Tibial nerve (tissue), 4 donors: Measurements from ENCODE around the gene CDKL5. TPM values are rescaled to one million over a fixed set of nuclear protein-coding genes. Genes with fewer than 3 reads are reported as not detected.

Source experiments
- DNase-seq, 2 donors: peaks; one replicate each; pipeline ENCODE4 v3.0.0-alpha.2; 2019; ENCODE audit warnings: low spot score in 2 of 2
- H3K27ac ChIP-seq, 4 donors: fragments of 200-600 bp; sonication (generic) in 3 of 4; one replicate each; pipeline ENCODE4 v1.5.1; 2017 to 2019; ENCODE audit warnings: mild to moderate bottlenecking in 1 of 4
- H3K27me3 ChIP-seq, 2 donors: fragments of 200-600 bp; sonication (generic) in 1 of 2; one replicate each; pipeline versions ENCODE4 v1.5.1 to v1.6.0; 2017 to 2019
- H3K36me3 ChIP-seq, 3 donors: fragments of 200-600 bp; sonication (generic); one replicate each; pipeline ENCODE4 v1.5.1; 2018 to 2019
- H3K4me1 ChIP-seq, 4 donors: fragments of 200-600 bp; sonication (generic) in 3 of 4; one replicate each; pipeline ENCODE4 v1.5.1; 2017 to 2019
- H3K4me3 ChIP-seq, 4 donors: fragments of 200-600 bp; sonication (generic) in 3 of 4; one replicate each; pipeline ENCODE4 v1.5.1; 2017 to 2019; ENCODE audit warnings: mild to moderate bottlenecking in 1 of 4, moderate library complexity in 1 of 4
- H3K9me3 ChIP-seq, 4 donors: fragments of 200-600 bp; sonication (generic) in 3 of 4; one replicate each; pipeline ENCODE4 v1.5.1; 2017 to 2019
- CTCF ChIP-seq, 5 experiments: fragments of 200-600 bp in 3 of 5; fragments of 450-650 bp in 2 of 5; sonication (generic) in 3 of 5; IDR thresholded peaks; one replicate each; pipeline ENCODE4 v1.5.1; 2016 to 2019; ENCODE audit warnings: antibody characterized with exemption in 5 of 5, mild to moderate bottlenecking in 3 of 5, moderate library complexity in 2 of 5
- EP300 ChIP-seq, 2 donors: sonication (generic); formaldehyde crosslinking; IDR thresholded peaks; one replicate each; pipeline ENCODE4 v1.6.1; 2017; ENCODE audit warnings: antibody characterized with exemption in 2 of 2, mild to moderate bottlenecking in 1 of 2
- POLR2A ChIP-seq, 2 donors: fragments of 450-650 bp; IDR thresholded peaks; one replicate each; pipeline ENCODE4 v1.6.1; 2017; ENCODE audit warnings: antibody characterized with exemption in 2 of 2, mild to moderate bottlenecking in 2 of 2, moderate library complexity in 2 of 2
- WGBS, 2 donors: methylation state at CpG; one replicate each; pipeline ENCODE4 v1.1.5; 2018; 5-methylcytosine and 5-hydroxymethylcytosine counted together
- total RNA-seq, 4 donors: library from RNA; depleted of rRNA; stranded (reverse); fragments of >200 nt; gene quantifications; one replicate each; pipeline ENCODE4 v1.1.0, GENCODE V29; 2016

The CDKL5 gene
- total RNA-seq, 4 donors from 2014 or later = 6.1 to 7.5 (median 6.3) TPM

GRCh38 chrX:18654875-18655836 lies 229.7 kb downstream of the CDKL5 start:
- H3K4me3 ChIP-seq = no peak overlapping the region
- H3K27me3 ChIP-seq = no peaks in the 10 kb centered on the region
- no peaks in the 10 kb centered on the region for H3K36me3 ChIP-seq
- no peak overlapping the region for H3K27ac ChIP-seq
- H3K4me1 ChIP-seq = no peaks in the 10 kb centered on the region
- H3K9me3 ChIP-seq = no peaks in the 10 kb centered on the region
- 26 to 31% methylated on average over 5 of the region's 5 CpGs for WGBS, 2 donors
- TF ChIP-seq EP300 (IDR thresholded peaks at IDR 0.05) (no peak), POLR2A (IDR thresholded peaks at IDR 0.05) (no peak), CTCF (IDR thresholded peaks at IDR 0.05) (no peak)
- no peak for DNase-seq

GRCh38 chrX:18661273-18661672 lies 235.9 kb downstream of the CDKL5 start:
- no peak for TF ChIP-seq EP300 (IDR thresholded peaks at IDR 0.05)
- no peak for TF ChIP-seq POLR2A (IDR thresholded peaks at IDR 0.05)
- TF ChIP-seq CTCF (IDR thresholded peaks at IDR 0.05) = no peak
- no peak overlapping the region for H3K4me3 ChIP-seq
- no peaks in the 10 kb centered on the region for H3K27me3 ChIP-seq
- 55 to 74% methylated on average over 8 to 12 of the region's 12 CpGs for WGBS, 2 donors
- H3K27ac ChIP-seq = no peak overlapping the region
- H3K4me1 ChIP-seq = no peaks in the 10 kb centered on the region
- H3K9me3 ChIP-seq = no peaks in the 10 kb centered on the region
- DNase-seq = no peak
- no peaks in the 10 kb centered on the region for H3K36me3 ChIP-seq

- WGBS, 2 donors = 83% methylated on average over 8 of the region's 8 CpGs
- Histone ChIP-seq H3K9me3 (no peaks in the 10 kb centered on the region), H3K36me3 (no peaks in the 10 kb centered on the region), H3K27me3 (no peaks in the 10 kb centered on the region), H3K4me1 (no peaks in the 10 kb centered on the region), H3K27ac (no peak overlapping the region), H3K4me3 (no peak overlapping the region)
- no peak for DNase-seq
- no peak for TF ChIP-seq POLR2A (IDR thresholded peaks at IDR 0.05)
- TF ChIP-seq EP300 (IDR thresholded peaks at IDR 0.05) = no peak
- no peak for TF ChIP-seq CTCF (IDR thresholded peaks at IDR 0.05)
These were observed 239.5 kb downstream of the CDKL5 start for GRCh38 chrX:18664947-18665346.

GRCh38 chrX:18666614-18667013 lies 241.2 kb downstream of the CDKL5 start:
- Histone ChIP-seq H3K27me3 (no peaks in the 10 kb centered on the region), H3K36me3 (no peaks in the 10 kb centered on the region), H3K27ac (no peak overlapping the region), H3K4me1 (no peaks in the 10 kb centered on the region), H3K9me3 (no peaks in the 10 kb centered on the region), H3K4me3 (no peak overlapping the region)
- DNase-seq = no peak
- no peak for TF ChIP-seq POLR2A (IDR thresholded peaks at IDR 0.05)
- no peak for TF ChIP-seq EP300 (IDR thresholded peaks at IDR 0.05)
- no peak for TF ChIP-seq CTCF (IDR thresholded peaks at IDR 0.05)
- 70 to 83% methylated on average over 15 of the region's 15 CpGs for WGBS, 2 donors

- no peak overlapping the region for H3K27ac ChIP-seq
- no peak for DNase-seq
- H3K27me3 ChIP-seq = no peaks in the 10 kb centered on the region
- 72 to 77% methylated on average over 15 of the region's 15 CpGs for WGBS, 2 donors
- H3K36me3 ChIP-seq = no peaks in the 10 kb centered on the region
- H3K4me1 ChIP-seq = no peaks in the 10 kb centered on the region
- no peaks in the 10 kb centered on the region for H3K9me3 ChIP-seq
- TF ChIP-seq EP300 (IDR thresholded peaks at IDR 0.05) (no peak), CTCF (IDR thresholded peaks at IDR 0.05) (no peak), POLR2A (IDR thresholded peaks at IDR 0.05) (no peak)
- no peak overlapping the region for H3K4me3 ChIP-seq
These were observed 242.8 kb downstream of the CDKL5 start for GRCh38 chrX:18668071-18668835.
